ENCODE results near the gene CSTPP1.
"Not testable (repeated sequence)": the region's sequence is repeated elsewhere in the genome, so short reads cannot be mapped to it uniquely, and the experiment has no call there.

The CSTPP1 gene

GRCh38 chr11:46989810-46990487, 53.4 kb downstream of the CSTPP1 start:
- not testable (repeated sequence) for DNase-seq (ENCODE audit: low read depth in 2 of 2, low spot score in 1 of 2)

GRCh38 chr11:46991391-46991790, 54.8 kb downstream of the CSTPP1 start:
- no peak for DNase-seq (ENCODE audit: low read depth in 2 of 2, low spot score in 1 of 2)

DNA sequence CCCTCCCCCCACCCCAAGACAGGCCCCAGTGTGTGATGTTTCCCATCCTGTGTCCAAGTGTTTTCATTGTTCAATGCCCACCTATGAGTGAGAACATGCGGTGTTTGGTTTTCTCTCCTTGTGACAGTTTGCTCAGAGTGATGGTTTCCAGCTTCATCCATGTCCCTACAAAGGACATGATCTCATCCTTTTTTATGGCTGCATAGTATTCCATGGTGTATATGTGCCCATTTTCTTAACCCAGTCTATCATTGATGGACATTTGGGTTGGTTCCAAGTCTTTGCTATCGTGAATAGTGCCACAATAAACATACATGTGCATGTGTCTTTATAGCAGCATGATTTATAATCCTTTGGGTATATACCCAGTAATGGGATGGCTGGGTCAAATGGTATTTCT, 55.8 kb downstream of the CSTPP1 start:
- not testable (repeated sequence) for DNase-seq (ENCODE audit: low read depth in 2 of 2, low spot score in 1 of 2)

DNA sequence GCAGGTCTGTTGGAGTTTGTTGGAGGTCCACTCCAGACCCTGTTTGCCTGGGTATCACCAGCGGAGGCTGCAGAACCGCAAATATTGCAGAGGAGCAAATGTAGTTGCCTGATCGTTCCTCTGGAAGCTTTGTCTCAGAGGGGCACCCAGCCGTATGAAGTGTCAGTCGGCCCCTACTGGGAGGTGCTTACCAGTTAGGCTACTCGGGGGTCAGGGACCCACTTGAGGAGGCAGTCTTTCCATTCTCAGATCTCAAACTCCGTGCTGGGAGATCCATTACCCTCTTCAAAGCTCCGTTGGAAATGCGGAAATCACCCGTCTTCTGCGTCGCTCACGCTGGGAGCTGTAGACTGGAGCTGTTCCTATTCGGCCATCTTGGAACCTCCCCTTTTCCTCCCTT, 61.2 kb downstream of the CSTPP1 start:
- DNase-seq (ENCODE audit: low read depth in 2 of 2, low spot score in 1 of 2) = not testable (repeated sequence)

- no peak for DNase-seq (ENCODE audit: low read depth in 2 of 2, low spot score in 1 of 2)
Measured at GRCh38 chr11:46999217-46999616, 62.7 kb downstream of the CSTPP1 start.

GRCh38 chr11:47000033-47000432, 63.5 kb downstream of the CSTPP1 start:
- no peak for DNase-seq (ENCODE audit: low read depth in 2 of 2, low spot score in 1 of 2)

GRCh38 chr11:47001781-47002181, 65.2 kb downstream of the CSTPP1 start:
- no peak for DNase-seq (ENCODE audit: low read depth in 2 of 2, low spot score in 1 of 2)

- DNase-seq (ENCODE audit: low read depth in 2 of 2, low spot score in 1 of 2) = no peak
Measured at GRCh38 chr11:47002390-47002789, 65.8 kb downstream of the CSTPP1 start.

DNA sequence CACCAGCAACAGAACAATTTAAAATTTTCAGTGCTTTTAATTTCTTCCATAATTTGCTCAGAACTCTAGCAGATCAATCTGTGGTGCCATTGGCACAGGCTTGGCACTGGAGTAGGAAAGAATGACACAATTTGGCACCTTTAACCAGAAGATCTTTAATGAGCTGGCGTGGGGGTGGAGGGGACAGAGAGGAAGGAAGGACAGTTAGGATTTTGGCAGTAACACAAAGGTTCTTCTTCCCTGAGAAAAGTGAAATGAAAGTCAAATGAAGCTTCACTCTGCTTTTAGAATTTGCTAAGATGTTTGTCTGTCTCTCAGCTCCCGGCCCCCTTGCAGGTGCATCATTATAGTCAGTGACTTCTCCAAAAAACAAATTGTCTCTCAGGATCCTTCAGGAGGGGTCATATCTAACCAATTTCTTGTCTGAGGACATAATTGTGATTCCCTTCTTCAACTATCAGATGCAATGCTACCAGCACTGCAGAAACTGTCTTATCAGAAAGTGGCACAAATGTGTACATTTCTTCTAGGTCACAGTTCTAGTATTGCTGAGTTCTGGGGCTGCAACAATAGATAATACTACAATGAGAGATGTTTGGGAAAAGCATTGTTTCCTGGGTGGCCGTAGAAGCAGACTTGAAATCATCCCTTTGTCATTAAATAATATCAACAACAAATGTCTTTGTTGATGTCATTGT, 66.8 kb downstream of the CSTPP1 start:
- DNase-seq (ENCODE audit: low read depth in 2 of 2, low spot score in 1 of 2) = no peak

DNA sequence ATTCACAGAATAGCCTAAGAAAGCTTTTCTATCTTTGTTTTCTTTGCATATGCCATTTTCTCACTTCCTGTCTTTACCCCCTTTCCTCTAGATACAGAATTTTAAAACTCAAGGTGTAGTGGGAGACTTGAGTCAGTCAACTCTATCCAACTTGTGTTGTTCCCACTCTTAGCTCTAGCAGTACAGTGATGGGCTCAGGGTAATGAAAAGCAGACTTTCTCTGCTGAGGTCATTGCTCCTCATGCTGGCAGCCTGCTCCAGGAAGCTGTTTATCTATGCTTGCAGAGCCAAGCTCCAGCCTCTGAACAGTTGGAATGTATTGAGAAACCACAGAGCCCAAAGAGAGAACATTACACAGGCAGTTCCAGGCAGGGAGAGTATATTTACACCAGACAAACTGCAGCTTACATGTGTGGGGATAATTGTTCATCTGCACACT, 68.1 kb downstream of the CSTPP1 start:
- no peak for DNase-seq (ENCODE audit: low read depth in 2 of 2, low spot score in 1 of 2)

DNA sequence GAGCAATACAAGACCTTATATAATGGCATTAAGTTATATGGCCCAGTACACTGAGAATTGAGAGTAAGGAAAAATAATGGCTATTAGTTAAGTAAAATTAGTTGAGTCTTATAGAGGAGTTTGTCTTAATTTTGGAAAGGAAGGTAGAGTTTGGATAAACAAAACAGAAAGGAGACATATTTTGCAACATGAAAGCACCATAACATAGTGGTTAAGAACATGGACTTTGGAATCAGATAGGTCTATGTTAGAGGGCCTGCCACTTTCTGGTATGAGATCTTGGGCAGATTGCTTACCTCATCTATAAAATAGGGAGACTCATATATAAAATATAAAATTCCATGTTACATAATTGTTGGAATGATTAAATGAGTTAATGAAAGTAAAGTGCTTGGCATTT, 68.9 kb downstream of the CSTPP1 start:
- DNase-seq (ENCODE audit: low read depth in 2 of 2, low spot score in 1 of 2) = no peak

GRCh38 chr11:47007579-47007978, 71.0 kb downstream of the CSTPP1 start:
- DNase-seq (ENCODE audit: low read depth in 2 of 2, low spot score in 1 of 2) = no peak

DNA sequence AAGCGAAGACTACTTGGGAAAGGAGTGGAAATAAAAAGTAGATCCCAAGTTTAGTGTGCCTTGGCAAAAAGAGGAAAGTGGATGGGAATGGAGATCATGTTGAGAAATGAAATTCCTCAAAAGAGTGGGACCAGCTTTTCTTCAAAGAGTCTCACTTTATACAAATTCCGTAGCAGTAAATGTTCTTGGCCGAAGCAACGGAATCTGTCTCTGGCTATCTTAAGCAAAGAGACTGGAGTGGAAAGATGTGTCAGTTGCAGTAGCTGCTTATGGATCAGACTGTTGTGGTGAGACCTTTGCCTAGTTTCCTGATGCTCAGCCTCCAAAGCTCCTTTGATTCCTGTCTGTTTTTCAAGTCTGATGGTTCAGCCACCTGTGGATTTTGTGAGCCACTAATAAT, 73.6 kb downstream of the CSTPP1 start:
- DNase-seq (ENCODE audit: low read depth in 2 of 2, low spot score in 1 of 2) = no peak

DNA sequence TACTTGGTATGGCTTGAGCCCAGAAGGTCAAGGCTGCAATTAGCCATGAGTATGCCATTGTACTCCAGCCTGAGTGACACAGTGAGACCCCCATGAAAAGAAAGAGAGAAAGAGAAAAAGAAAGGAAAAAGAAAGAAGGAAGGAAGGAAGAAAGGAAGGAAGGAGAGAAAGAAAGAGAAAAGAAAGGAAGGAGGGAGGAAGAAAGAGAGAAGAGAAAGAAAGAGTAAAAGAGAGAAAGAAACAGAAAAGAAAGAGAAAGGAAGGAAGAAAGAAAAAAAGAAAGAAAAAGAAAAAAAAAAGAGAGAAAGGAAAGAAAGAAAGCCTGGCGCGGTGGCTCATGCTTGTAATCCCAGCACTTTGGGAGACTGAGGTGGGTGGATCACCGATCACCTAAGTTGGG, 77.5 kb downstream of the CSTPP1 start:
- DNase-seq (ENCODE audit: low read depth in 2 of 2, low spot score in 1 of 2) = no peak

GRCh38 chr11:47018637-47019036, 82.1 kb downstream of the CSTPP1 start:
- DNase-seq (ENCODE audit: low read depth in 2 of 2, low spot score in 1 of 2) = no peak

- DNase-seq (ENCODE audit: low read depth in 2 of 2, low spot score in 1 of 2) = no peak
Measured at GRCh38 chr11:47020793-47021526, 84.4 kb downstream of the CSTPP1 start.

- DNase-seq (ENCODE audit: low read depth in 2 of 2, low spot score in 1 of 2) = no peak
Measured at GRCh38 chr11:47021527-47021818, 84.9 kb downstream of the CSTPP1 start.

GRCh38 chr11:47021965-47022364, 85.4 kb downstream of the CSTPP1 start:
- DNase-seq (ENCODE audit: low read depth in 2 of 2, low spot score in 1 of 2) = no peak

GRCh38 chr11:47028195-47029093, 91.9 kb downstream of the CSTPP1 start:
- DNase-seq (ENCODE audit: low read depth in 2 of 2, low spot score in 1 of 2) = no peak

DNA sequence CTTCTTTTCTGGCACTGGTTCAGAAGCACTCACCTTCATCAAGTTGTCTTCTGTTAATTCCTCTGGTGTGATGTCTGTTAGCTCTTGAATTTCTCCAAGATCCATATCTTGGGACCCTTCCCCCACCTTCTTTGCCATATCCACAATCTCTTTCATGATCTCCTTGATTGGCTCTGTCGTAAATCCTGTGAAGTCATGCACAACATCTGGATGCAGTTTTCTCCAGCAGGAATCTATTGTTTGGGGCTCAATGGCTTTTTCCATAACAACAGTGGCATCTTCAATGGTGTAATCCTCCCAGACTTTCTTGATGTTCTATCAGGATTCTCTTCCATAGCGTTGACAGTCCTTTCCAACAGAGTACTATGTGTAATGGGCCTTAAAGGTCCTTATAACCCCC, 96.9 kb downstream of the CSTPP1 start:
- DNase-seq (ENCODE audit: low read depth in 2 of 2, low spot score in 1 of 2) = no peak

DNA sequence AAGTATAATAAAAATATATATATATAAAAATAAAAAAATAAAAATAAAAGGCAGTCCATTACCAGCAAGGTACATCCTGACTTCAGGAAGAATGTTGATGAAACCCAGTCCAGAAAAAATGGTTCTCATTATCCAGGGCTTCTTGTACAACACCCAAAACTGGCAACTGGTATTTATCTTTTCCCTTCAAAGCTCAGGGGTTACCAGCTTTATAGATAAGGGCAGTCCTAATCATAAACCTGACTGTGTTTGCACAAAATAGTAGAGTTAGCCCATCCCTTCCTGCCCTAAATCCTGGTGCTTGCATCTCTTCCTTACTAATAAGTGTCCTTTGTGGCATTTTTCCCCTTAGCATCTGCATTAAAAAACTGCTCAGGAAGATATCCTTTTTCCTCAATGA, 97.5 kb downstream of the CSTPP1 start:
- no peak for DNase-seq (ENCODE audit: low read depth in 2 of 2, low spot score in 1 of 2)
